Hematopoietic multipotent progenitor cell treated with erythropoietin and hydrocortisone succinate and interleukin-3 and kit ligand, for 6 days (in vitro differentiated cells): ENCODE results near the gene MBP.

Experiments used
- DNase-seq: peaks from one replicate; pipeline ENCODE4 v3.0.0-alpha.2; 2015

MBP gene

DNA sequence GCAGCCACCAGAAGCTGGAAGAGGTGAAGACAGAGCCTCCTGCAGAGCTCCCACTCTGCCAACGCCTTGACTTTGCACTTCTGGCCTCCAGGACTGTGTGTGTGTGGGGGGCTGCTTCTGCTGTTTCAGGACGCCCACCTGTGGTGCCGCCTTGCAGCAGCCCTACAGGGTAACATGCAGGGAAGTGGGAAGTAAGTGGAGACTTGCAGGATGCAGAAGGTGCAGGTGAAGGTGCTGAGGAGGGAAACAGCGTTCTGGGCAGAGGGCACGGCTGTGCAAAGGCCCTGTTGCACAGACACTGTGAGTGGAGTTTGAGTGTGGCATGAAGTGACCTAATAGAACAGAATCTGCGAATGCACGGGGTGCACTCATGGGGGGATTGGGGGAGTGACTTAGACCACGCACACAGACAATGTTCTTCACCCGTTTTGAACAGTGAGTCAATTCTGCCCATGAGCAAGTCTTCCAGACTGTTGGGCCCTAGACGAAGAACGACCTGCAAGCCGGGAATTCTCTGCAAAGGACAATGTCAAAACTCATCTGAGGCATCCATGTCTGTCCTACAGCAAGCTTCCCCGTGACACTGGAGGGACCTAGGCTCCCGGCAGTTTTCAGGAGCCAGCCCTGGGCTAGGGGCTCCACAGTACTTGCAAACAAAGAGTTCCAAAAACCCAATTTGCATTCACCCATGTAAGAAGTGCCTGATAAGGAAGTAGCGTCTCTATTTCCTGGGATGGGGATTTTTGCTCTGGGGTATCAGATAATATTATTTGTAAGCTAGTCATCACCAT lies 19.0 kb downstream of the MBP start:
- DNase-seq: no peak

GRCh38 chr18:77112747-77113092 lies 19.9 kb downstream of the MBP start:
- DNase-seq: no peak

DNA sequence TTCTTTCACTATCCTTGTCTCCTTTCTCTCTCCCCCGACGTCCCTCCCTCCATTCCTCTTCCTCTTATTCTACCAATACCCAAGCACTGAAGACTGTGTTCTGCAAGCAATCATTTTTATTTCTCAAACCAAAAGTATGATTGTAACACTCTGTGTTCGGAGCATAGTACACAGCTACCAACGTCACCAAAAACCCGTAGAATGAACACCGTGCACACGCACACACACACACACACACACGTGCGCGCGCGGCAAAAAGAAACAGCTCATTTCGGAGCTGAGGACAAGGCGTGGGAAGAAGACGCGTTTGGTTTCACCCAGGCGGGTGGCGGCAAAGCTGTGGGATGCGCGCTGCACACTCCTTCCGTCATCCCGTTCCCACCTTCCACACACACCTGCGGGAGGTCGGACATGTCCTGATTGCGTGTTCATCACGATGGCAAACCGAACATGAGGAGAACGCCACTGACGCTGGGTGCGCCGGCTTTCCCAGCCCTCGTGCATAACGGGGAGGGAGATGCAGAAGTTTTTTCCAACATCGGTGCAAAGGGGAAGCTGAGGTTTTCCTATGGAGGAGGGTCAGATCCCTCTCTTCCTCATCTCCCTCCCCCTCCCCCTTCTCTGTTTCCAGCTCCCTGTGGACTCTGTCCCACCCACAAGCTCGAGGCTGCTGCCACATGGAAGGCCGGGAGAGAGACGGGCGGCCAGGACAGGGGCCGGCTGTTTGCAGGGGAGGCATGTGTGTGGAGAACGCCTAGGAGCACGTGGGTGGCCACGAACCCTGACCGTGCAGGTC lies 20.4 kb downstream of the MBP start:
- DNase-seq: no peak

GRCh38 chr18:77111449-77111848 lies 21.1 kb downstream of the MBP start:
- peak; percentile 97 for DNase-seq

DNA sequence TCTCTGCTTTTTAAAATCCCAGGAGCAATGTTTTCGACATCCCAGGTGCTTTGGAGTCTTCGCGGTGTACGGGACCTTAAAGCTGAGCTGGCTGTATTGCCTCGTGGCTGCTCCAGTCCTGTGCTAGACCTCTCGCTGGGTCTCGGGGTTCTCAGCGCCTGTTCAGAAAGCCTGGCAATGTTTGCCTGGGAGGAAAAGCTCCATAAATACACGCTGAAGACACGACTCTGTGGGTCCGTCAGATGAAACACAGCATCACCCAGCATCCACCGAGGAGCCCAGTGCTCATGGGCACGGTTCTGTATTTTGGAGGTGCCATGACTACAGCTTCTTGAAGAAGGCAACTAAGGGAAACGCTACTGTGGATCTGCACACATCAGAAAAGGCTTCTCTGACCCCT lies 21.6 kb downstream of the MBP start:
- no peak for DNase-seq

GRCh38 chr18:77110400-77110799 lies 22.2 kb downstream of the MBP start:
- no peak for DNase-seq

GRCh38 chr18:77109648-77110019 lies 22.9 kb downstream of the MBP start:
- no peak for DNase-seq

DNA sequence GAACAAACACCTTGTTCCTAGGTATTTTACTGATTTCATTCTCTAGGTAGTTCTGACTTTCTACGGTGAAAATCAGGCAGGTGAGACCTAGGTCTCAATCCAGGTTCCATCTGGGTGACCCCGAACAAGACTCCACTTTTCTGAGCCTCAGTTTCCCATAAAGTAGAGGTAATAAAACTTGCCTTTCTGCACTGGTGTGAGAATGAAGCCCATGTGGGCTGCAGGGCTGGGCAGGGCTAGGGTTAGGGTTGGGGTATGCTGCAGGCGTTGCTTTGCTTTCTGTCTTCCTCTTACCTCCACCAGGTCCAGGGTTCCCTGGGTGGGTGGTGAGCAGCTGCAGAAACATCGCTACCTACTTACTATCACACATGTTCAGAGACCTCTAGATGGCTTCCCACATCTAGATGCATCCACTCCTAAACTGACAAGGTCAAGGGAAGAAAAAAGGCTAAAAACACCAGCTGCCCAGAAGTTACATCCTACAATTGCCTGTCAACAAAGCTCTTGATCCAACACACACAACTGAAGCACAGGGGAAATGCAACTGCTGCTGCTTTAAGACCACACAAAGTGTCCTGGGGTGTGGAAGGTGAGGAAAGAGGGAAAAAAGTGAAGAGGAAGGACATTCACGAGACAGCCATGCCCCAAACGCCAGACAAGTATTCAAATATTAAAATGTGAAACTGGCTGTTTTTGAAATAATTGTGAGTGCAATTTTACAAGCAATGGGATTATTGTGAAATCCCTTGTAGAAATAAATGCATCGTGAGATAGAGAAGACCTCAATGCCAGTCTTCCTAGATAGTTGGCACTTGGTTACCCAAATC lies 23.5 kb downstream of the MBP start:
- no peak for DNase-seq

GRCh38 chr18:77108001-77108692 lies 24.4 kb downstream of the MBP start:
- DNase-seq: peak; percentile 72

DNA sequence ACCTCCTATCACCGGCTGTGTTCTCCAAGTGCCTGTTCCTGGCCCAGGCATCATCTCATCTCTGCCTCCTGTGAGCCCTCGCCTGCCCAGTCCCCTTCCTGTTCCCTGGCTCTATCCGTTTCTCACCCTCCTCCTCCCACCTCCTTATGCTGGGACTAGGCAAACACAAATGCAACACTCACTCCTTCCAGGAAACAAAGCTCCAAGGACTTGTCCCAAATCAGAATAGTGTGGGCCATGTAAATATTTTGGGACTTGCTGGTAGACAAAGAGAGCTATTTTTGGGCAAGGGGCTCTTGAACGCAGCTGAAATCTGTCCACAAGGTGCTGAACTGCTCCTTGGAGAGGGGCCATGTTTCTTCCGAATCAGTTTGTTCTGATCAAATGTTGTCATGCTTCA lies 25.3 kb downstream of the MBP start:
- DNase-seq: no peak

DNA sequence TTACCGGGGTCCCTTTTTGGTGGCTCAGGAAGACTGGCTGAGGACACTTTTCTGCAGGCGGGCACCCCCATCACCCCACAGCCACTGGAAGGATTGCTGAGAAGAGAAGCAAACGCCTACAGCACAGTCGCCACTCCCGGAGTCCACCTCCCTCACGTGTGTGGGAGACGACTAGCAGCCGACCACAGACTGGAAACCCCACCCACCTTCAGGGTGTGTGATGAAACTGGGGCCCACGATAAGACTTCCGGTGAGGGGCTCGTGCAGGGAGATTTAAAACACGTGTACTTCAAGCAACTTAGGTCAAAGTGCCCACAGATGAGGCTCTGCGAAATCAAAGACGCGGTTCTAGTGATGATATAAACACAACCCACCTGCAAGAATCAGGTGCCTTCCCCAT lies 26.3 kb downstream of the MBP start:
- peak; percentile 94 for DNase-seq

GRCh38 chr18:77105680-77106079 lies 26.9 kb downstream of the MBP start:
- DNase-seq: no peak

GRCh38 chr18:77105028-77105427 lies 27.6 kb downstream of the MBP start:
- DNase-seq: no peak

DNA sequence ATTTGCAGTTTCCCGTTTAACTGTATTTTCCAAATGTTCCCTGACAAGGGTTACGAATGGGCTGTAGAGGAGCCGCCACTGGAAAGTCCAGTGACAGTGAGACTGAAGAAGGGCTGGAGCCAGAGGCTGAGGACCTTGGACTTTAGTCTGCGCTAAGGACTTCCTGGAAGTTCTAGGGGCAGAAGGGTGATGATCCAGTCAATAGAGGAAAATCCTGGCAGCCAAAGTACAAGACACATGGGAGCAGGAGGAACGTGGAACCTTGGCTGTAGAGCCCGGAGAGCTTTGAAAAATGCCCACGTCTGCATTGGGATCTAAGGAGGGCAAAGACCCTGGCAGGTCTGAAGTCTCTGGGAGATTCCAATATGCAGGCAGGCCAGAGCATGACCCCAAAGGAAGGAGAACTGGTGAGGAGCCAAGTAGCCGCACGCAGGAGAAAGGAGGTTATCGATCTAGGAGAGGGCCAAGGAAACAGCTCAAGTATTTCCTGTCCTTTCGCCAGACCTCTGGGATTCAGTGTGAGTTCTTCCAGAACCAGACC lies 28.5 kb downstream of the MBP start:
- DNase-seq: no peak

DNA sequence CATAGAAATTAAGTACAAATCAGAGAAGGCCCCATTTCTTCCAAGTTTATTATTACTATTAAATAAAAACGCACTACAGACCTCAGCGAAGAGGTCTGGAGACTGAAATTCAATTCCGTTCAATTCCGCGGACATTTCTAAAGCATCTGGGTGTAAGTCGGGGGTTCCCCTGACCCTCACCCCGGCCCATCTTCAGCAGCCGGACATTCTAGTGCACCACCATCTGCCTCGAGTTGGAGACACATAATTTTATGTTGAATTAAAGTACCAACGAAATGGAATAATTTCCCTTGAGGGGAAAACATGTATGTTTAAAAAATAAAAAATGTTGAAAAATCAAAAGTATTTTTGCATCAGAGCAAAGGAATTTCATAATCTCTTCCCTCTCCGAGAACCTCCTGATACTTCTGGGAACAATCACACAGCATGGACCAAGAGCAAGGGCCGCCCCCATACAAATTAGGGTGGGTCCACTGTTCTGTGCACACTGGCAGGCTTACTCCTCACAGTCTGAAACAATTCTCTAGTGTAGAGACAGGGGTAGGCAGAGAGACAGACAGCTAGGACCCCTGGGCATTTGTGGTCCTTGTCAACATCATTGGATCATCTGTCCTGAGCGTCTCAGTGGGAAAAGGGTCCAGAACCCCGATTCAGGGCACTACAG lies 29.3 kb downstream of the MBP start:
- DNase-seq: no peak

GRCh38 chr18:77102259-77103040 lies 30.1 kb downstream of the MBP start:
- DNase-seq: peak; percentile 50

DNA sequence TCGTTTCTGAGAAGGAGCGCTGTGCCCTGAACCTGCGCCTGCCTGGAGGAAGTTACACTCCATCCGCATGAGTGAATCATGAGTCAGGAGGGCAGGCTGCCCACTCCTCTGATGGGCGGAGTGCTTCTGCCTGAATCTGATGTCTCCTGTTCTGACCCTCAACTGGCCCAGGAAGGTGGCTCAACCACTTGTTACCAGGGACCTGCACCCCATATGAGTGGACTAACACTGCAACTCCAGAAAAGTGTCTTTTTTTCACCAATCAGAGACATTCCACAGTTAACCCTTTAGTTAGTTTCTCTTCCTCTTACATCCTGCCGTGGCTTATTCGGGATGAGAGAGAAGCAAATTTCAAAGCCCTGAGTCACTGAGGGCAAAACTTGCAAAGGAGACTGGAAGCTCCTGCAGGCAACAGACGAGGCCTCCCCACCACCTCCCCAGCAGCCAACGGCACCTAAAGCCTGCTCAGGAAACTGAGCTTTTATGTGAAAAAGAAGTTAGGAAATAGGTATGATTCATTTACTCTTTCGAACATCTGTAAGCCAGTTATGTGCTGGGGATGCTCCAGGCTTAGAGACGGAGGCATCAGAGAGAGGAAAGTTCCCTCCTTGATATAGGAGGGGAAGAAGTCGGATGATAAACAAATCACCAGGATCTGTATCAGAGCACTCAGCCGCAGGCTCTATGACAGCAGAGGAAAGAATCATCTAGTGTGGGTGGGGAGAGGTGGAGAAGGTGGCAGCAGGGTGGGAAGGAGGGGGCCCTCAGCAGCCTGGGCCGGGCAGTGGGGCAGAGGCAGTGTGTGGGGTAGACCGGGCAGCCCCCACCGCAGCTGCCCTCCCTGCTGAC lies 30.9 kb downstream of the MBP start:
- DNase-seq: peak; percentile 67

GRCh38 chr18:77100751-77101355 lies 31.7 kb downstream of the MBP start:
- DNase-seq: no peak

DNA sequence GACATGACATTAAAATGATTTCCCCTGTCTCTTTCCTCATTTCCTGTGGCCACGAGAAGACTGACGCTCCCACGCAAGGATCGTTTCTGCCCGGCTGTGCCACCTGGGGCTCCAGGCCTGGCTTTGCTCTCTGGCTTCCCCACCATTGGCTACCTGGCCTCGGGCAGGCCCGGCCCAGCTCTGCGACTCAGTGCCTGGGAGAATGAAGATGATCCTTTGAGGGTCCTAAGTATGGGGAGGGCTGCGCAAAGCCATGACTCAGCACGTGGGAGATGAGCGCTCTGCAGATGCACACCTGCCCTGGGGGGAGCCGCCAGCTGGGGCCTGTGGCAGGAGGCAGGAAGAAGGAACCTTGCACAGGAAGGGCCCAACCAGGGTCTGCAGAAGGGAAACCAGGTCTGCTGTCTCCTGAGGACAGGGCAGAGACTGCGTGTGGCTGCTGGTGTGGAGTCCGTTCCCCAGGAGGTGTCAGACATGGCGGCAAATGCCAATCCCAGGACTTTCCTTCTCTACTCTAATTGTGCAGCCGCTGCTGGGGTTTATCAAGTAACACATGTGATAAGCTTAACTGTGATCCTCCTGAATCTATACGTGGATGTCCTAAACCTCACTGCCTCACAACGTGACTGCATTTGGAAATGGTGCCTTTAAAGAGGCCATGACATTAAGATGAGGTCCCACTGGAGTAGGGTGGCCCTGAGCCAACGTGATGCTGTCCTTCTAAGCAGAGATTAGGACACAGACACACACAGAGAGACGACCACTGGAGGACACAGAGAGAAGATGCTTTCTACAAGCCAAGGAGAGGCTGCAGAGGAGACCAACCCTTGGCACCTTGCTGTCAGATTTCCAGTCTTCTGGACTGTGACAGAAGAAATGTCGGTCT lies 32.9 kb downstream of the MBP start:
- DNase-seq: peak; percentile 31
